ENCODE measurements around the gene CERS6. TPM values are rescaled to one million over a fixed set of nuclear protein-coding genes. Genes with fewer than 3 reads are reported as not detected.
"Not testable (repeated sequence)": the region's sequence is repeated elsewhere in the genome, so short reads cannot be mapped to it uniquely, and the experiment has no call there.

Gene CERS6
- total RNA-seq, 4 donors from 2014 or later: 25.9 to 57.2 (median 35.8) TPM

DNA sequence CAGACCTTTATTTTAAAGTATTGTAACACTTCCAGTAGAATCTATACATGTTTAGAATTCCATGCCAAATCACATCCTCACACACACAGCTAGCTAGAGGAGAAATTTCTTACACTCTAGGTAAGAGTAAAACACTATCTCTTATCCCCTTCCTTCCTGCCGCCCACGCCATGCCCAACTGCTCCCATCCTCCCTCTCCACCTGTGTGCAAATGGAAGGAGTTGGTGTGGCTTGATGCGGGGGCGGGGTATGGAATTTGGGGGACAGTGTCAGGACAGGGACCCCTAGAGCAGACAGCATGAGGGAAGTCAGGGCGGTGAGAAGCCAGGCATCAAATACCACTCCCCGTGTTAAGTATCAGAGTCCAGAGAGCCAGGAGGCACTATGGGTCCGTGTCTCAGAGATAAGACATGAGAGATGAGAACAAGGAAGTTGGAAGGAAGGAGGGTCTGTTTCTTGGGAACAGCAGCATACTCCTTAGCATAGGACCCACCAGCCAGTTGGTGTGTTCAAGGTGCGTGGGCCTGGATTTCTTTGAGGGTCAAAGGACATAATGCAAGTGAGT lies 297.8 kb downstream of the CERS6 start:
- TF ChIP-seq, protein P1, sequence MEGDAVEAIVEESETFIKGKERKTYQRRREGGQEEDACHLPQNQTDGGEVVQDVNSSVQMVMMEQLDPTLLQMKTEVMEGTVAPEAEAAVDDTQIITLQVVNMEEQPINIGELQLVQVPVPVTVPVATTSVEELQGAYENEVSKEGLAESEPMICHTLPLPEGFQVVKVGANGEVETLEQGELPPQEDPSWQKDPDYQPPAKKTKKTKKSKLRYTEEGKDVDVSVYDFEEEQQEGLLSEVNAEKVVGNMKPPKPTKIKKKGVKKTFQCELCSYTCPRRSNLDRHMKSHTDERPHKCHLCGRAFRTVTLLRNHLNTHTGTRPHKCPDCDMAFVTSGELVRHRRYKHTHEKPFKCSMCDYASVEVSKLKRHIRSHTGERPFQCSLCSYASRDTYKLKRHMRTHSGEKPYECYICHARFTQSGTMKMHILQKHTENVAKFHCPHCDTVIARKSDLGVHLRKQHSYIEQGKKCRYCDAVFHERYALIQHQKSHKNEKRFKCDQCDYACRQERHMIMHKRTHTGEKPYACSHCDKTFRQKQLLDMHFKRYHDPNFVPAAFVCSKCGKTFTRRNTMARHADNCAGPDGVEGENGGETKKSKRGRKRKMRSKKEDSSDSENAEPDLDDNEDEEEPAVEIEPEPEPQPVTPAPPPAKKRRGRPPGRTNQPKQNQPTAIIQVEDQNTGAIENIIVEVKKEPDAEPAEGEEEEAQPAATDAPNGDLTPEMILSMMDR (IDR thresholded peaks at IDR 0.05): no peak
- no peak for ATAC-seq (ENCODE audit: low FRiP score)
- no peak for DNase-seq (ENCODE audit: low spot score)

DNA sequence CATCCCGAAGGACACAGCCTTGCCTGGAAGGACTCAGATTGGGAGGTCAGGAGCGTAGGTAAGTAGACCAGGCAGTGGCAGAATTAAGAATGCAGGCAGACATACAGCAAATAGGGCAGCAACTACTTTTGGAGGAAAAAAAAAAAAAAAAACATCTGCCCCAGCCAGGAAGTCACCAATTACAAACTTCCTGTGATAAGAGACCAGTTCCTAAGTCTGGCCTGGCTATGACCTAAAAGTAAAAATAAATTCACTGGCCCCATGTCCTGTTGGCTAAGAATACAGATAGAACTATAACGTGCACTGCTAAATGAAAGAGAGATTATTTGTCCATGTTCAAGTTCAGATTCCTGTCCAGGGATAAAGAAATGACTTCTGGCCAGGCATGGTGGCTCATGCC lies 301.2 kb downstream of the CERS6 start:
- no peak for DNase-seq (ENCODE audit: low spot score)
- no peak for ATAC-seq (ENCODE audit: low FRiP score)
- TF ChIP-seq, protein P1 (IDR thresholded peaks at IDR 0.05): no peak

DNA sequence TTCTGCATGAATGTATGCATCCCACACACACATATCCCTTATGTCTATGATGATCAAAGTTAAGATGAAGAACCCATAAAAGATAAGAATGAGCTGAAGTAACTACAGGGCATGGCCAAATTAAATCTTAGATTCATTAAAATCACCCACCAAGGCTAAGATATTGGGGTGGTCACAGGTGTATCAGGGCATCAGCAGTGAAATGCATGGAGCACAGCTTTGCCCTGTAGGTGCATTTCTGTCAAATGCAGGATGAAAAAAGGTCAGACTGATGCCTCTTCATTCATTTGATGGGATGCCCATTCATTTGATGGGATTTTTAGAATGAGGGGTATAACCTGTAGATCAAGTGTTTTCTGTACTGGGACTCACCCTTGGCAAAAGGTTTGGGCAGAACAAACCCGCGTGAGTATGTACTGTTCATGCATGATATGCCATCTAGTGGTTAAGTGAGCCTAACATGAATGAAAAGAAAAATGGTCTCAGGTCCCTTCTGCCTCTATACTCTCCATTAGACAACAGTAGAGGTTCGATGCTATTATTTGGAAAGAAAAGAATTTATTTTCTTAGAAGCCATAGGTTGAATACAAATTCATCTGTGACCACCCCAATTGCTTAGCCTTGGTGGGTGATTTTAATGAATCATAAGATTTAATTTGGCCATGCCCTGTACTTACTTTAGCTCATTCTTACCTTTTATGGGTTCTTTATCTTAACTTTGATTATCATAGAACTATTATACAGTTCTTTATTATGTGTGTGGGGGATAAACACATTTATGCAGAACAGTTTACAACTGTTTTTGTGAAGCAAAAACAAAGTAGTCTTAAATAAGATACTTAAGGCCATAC lies 303.1 kb downstream of the CERS6 start:
- DNase-seq (ENCODE audit: low spot score): no peak
- ATAC-seq (ENCODE audit: low FRiP score): peak; percentile 74
- TF ChIP-seq, protein P1 (IDR thresholded peaks at IDR 0.05): no peak

DNA sequence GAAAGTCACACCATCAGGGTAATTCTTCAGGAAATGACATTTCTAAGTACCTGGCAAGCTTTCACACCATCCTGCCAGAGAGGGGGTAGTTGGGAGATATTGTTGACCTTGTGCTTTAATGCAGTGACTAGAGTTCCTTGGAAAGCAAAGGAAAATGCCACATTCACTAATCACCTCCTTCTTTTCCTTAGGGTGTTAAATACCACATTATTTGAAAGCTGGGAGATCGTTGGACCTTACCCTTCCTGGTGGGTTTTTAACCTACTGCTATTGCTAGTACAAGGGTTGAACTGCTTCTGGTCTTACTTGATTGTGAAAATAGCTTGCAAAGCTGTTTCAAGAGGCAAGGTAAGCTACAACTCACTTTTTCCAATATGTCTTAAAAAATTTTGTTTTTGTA lies 309.3 kb downstream of the CERS6 start:
- ATAC-seq (ENCODE audit: low FRiP score) (no peak), DNase-seq (ENCODE audit: low spot score) (no peak)
- TF ChIP-seq, protein P1 (IDR thresholded peaks at IDR 0.05): no peak

DNA sequence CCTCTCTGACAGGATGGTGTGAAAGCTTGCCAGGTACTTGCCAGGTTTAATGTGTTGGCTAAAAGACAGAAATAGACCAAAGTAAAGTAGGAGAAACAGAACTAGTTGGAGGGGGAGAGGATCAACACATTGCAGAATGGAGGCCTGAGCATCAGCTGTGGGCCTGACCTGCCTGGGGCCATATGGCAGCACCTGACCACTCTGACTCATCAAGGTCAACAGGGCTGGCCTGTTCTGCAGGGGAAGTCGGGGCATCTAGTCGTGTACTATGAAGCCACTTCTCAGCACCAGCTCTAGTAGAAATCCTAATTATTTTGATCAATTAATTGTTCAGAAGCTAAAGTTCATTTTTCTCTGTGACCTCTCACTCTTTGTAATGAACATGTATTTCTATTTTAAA lies 310.5 kb downstream of the CERS6 start:
- ATAC-seq (ENCODE audit: low FRiP score): no peak
- TF ChIP-seq, protein P1 (IDR thresholded peaks at IDR 0.05): no peak
- no peak for DNase-seq (ENCODE audit: low spot score)

DNA sequence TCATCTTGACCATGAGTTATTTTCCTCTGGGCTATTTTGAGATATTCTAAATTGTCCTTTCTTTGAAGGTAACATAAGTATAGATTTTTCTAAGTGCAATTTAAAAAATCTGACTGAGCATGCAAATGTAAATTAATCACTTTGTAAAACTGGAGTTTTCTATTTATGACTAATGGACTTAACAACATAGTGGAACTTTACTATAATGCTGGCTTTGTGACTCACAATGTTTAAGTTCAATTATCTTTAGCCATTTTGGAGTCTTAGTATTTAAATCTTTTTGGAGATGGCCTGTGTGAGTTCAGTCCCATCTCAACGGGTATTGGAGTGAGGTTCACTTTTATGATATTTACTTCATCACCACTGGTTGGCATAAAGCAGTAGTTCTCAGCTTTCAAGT lies 311.2 kb downstream of the CERS6 start:
- TF ChIP-seq, protein P1 (IDR thresholded peaks at IDR 0.05): no peak
- no peak for ATAC-seq (ENCODE audit: low FRiP score)

DNA sequence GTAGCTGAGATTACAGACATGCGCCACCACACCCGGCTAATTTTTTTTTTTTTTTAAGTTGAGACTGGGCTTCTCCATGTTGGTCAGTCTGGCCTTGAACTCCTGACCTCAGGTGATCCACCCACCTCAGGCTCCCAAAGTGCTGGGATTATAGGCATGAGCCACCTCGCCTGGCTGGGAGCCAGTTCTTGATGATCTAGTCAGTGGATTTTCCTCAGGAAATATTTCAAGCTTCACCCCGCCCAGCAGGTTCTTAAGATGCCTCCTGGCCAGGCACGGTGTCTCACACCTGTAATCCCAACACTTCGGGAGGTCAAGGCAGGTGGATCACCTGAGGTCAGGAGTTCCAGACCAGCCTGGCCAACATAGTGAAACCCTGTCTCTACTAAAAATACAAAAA lies 312.3 kb downstream of the CERS6 start:
- not testable (repeated sequence) for ATAC-seq (ENCODE audit: low FRiP score); DNase-seq (ENCODE audit: low spot score)

More for the DNA sequence above, 311.2 kb downstream of the CERS6 start:
- DNase-seq (ENCODE audit: low spot score): no peak
